Rectal smooth muscle tissue (tissue), 1 donor: ENCODE measurements around the gene EZH1.

ENCODE experiments used
- H3K27ac ChIP-seq: one replicate; pipeline ENCODE4 v1.7.0; 2013; ENCODE audit warnings: low read depth, low read length, inconsistent platforms
- H3K27me3 ChIP-seq: one replicate; pipeline ENCODE4 v1.7.0; 2013; ENCODE audit warnings: low read length; ENCODE audit not compliant: control insufficient read depth, insufficient read depth
- H3K36me3 ChIP-seq: one replicate; pipeline ENCODE4 v1.7.0; 2013; ENCODE audit warnings: low read length; ENCODE audit not compliant: control insufficient read depth, insufficient read depth
- H3K4me1 ChIP-seq: one replicate; pipeline ENCODE4 v1.7.0; 2013; ENCODE audit warnings: low read length; ENCODE audit not compliant: control insufficient read depth, insufficient read depth
- H3K4me3 ChIP-seq: one replicate; pipeline ENCODE4 v1.7.0; 2013; ENCODE audit warnings: low read length
- H3K9ac ChIP-seq: one replicate; pipeline ENCODE4 v1.7.0; 2013; ENCODE audit warnings: low read length

EZH1 gene

DNA sequence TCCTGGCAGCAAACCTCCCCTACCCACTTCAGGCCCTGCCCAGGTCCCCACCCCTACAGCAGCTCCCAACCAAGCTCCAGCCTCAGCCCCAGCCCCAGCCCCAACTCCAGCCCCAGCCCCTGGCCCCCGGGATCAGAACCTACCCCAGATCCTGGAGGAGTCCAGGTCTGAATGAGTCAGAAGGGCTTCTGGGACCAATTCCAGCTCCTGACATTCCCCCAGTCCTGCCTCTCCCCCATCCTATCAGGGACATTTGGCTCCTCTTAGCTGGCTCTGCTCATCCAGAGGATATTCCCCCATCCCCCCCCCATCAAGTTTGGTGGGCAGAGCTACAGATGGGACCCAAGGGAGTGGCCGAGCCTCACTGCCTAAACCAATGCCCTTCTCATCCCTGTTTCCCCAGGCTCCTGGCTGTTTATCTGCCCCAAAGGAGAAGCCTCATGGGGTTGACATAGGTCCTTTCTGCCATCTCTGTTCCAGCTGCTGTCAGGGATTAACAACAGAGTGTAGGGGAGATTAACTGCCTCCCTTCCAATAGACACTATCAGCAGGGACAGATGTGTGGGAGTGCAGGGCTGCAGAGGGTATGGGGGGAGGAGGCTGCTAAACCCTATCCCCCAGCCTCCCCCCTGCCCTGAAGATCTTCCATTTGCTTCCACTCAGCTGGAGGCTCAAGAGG is 46.0 kb downstream of the EZH1 start:
- Histone ChIP-seq H3K27me3 (no peaks in the 10 kb centered on the region), H3K4me3 (no peak overlapping the region), H3K9ac (no peak overlapping the region), H3K4me1 (no peaks in the 10 kb centered on the region), H3K36me3 (peaks cover 42% of the 10 kb centered on the region), H3K27ac (no peak overlapping the region)

DNA sequence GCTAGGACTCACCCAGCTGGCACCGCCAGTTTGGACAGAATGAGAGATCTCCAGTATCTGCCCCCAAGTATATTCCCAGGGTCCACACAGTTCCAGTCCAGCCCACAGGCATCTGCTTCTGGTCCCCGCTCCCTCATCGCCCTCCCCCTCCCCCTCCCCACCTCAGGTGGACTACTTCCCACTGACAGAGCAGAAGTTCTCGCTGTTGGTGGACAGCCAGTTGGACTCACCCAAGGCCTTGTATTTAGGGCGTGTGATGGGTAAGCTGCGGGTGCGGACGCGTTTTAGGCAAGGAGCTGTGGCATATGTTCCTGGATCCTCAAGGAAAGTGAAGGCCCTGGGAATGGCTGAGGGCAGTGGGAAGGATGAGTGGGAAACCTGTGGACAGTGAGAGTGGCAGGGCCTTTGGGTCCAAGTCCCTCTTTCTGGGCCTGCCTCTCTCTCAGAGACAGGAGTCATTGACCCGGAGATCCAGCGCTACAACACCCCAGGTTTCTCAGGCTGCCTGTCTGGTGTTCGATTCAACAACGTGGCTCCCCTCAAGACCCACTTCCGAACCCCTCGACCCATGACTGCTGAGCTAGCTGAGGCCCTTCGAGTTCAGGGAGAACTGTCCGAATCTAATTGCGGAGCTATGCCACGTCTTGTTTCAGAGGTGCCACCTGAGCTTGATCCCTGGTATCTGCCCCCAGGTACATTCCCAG is 47.6 kb downstream of the EZH1 start:
- H3K27ac ChIP-seq = no peak overlapping the region
- no peak overlapping the region for H3K4me3 ChIP-seq
- H3K9ac ChIP-seq = no peak overlapping the region
- H3K27me3 ChIP-seq = no peaks in the 10 kb centered on the region
- peaks cover 38% of the 10 kb centered on the region for H3K36me3 ChIP-seq
- H3K4me1 ChIP-seq = no peaks in the 10 kb centered on the region

DNA sequence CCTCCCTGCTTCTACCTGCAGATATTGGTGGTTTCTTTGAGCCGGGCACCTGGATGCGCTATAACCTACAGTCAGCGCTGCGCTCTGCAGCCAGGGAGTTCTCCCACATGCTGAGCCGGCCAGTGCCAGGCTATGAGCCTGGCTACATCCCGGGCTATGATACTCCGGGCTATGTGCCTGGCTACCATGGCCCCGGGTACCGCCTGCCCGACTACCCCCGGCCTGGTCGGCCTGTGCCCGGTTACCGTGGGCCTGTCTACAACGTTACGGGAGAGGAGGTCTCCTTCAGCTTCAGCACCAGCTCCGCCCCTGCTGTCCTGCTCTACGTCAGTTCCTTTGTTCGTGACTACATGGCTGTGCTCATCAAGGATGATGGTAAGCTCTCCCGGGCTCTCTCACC is 49.3 kb downstream of the EZH1 start:
- Histone ChIP-seq H3K4me1 (no peaks in the 10 kb centered on the region), H3K27me3 (no peaks in the 10 kb centered on the region), H3K9ac (no peak overlapping the region), H3K4me3 (no peak overlapping the region), H3K36me3 (peaks cover 30% of the 10 kb centered on the region), H3K27ac (no peak overlapping the region)

DNA sequence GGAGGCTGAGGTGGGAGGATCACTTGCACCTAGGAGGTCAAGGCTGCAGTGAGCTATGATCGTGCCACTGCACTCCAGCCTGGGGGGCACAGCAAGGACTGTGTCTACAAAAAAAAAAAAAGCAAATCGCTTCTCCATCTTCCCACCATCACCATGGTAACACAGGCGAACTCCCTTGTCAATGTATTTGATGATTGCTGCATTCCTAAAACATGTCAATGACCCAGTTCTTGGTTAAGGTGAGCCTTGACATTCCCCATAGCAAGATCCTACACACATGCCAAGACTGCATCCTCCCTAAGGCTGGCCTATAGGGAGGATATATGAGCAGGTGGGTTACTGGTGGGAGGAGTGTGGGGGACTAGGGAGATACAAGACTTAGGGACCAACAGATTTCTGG is 50.3 kb downstream of the EZH1 start:
- Histone ChIP-seq H3K4me1 (no peaks in the 10 kb centered on the region), H3K9ac (no peak overlapping the region), H3K27ac (no peak overlapping the region), H3K27me3 (no peaks in the 10 kb centered on the region), H3K4me3 (no peak overlapping the region), H3K36me3 (peaks cover 30% of the 10 kb centered on the region)

DNA sequence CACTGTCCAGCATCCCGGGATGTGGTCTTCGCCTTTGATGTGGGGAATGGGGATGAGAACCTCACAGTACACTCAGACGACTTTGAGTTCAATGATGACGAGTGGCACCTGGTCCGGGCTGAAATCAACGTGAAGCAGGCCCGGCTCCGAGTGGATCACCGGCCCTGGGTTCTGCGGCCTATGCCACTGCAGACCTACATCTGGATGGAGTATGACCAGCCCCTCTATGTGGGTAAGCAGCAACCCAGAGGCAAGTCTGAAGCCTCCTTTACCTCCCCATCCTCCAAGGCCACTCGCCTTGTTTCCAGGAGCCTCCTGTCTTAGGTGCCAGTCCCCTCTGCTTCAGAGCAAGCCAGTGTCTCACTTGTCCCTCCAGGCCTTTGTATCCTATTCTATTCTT is 52.4 kb downstream of the EZH1 start:
- Histone ChIP-seq H3K27me3 (no peaks in the 10 kb centered on the region), H3K27ac (no peak overlapping the region), H3K36me3 (peaks cover 26% of the 10 kb centered on the region), H3K9ac (no peak overlapping the region), H3K4me1 (no peaks in the 10 kb centered on the region), H3K4me3 (no peak overlapping the region)

GRCh38 chr17:42691021-42691545 is 53.8 kb downstream of the EZH1 start:
- H3K27ac ChIP-seq = no peak overlapping the region
- no peak overlapping the region for H3K9ac ChIP-seq
- no peaks in the 10 kb centered on the region for H3K4me1 ChIP-seq
- H3K36me3 ChIP-seq = peaks cover 18% of the 10 kb centered on the region
- H3K4me3 ChIP-seq = no peak overlapping the region
- H3K27me3 ChIP-seq = no peaks in the 10 kb centered on the region

GRCh38 chr17:42690596-42690995 is 54.2 kb downstream of the EZH1 start:
- Histone ChIP-seq H3K36me3 (peaks cover 18% of the 10 kb centered on the region), H3K27me3 (no peaks in the 10 kb centered on the region), H3K9ac (no peak overlapping the region), H3K27ac (no peak overlapping the region), H3K4me1 (no peaks in the 10 kb centered on the region), H3K4me3 (no peak overlapping the region)

DNA sequence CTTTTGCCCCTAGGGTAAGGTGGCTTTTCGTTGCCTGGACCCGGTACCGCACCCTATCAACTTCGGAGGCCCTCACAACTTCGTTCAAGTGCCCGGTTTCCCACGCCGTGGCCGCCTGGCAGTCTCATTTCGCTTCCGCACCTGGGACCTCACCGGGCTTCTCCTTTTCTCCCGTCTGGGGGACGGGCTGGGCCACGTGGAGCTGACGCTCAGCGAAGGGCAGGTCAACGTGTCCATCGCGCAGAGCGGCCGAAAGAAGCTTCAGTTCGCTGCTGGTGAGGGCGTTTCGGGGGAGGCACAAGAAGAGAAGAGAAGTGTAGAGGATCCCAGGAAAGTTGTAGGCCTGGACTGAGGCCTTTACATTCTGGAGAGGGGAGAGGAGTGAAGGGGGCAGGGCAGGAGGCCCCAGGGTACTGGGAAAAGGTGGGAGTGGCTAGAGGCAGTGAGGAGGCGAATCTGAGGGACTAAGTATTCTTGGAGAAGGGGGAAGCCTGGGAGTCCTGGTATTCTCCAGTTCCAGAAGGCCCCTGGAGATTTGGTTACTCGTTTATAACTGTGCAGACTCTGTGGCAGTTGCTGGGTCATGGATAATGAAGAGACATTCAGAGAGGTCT is 57.0 kb downstream of the EZH1 start:
- no peak overlapping the region for H3K27ac ChIP-seq
- H3K4me1 ChIP-seq = peaks cover 5% of the 10 kb centered on the region
- no peak overlapping the region for H3K9ac ChIP-seq
- peaks cover 6% of the 10 kb centered on the region for H3K36me3 ChIP-seq
- no peak overlapping the region for H3K4me3 ChIP-seq
- no peaks in the 10 kb centered on the region for H3K27me3 ChIP-seq

- Histone ChIP-seq H3K27me3 (no peaks in the 10 kb centered on the region), H3K36me3 (peaks cover 4% of the 10 kb centered on the region), H3K27ac (no peak overlapping the region), H3K4me1 (peaks cover 7% of the 10 kb centered on the region), H3K9ac (no peak overlapping the region), H3K4me3 (no peak overlapping the region)
Measured at GRCh38 chr17:42686520-42687128, 58.2 kb downstream of the EZH1 start.

DNA sequence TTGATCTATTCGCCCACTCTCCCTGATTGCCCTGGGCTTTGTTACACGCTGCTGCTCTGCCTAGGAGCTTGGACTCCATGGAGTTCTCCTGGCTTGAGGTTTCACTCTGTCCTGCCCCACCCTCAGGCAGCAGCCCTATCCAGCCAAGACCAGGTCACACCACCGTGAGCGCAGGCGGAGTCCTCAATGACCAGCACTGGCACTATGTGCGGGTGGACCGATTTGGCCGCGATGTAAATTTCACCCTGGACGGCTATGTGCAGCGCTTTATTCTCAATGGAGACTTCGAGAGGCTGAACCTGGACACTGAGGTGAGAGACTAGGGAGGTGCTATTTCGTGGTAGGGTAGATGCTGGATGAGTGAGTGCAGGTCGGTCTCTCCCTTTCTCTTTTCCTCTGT is 59.0 kb downstream of the EZH1 start:
- Histone ChIP-seq H3K4me1 (peaks cover 7% of the 10 kb centered on the region), H3K36me3 (no peaks in the 10 kb centered on the region), H3K27me3 (no peaks in the 10 kb centered on the region), H3K4me3 (no peak overlapping the region), H3K9ac (no peak overlapping the region), H3K27ac (no peak overlapping the region)

DNA sequence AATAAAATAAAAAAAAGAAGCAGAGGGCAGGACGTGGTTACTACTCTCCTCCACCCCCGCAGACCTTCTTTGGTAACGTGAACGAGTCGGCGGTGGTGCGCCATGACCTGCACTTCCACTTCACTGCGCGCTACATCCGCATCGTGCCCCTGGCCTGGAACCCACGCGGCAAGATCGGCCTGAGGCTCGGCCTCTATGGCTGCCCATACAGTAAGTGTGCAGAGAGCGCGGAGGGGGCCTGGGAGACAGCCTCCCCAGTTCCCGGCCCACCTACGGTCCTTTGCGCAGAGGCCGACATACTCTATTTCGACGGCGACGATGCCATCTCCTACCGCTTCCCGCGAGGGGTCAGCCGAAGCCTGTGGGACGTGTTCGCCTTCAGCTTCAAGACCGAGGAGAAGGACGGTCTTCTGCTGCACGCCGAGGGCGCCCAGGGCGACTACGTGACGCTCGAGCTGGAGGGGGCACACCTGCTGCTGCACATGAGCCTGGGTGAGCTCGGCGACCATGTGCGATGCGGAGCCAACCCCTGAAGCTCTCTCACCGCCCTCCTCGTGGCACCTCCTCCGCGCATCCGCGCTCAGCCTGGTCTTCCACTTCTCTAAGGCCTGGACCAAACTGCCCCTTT is 59.8 kb downstream of the EZH1 start:
- Histone ChIP-seq H3K4me3 (no peak overlapping the region), H3K4me1 (peaks cover 12% of the 10 kb centered on the region), H3K9ac (no peak overlapping the region), H3K27me3 (no peaks in the 10 kb centered on the region), H3K36me3 (no peaks in the 10 kb centered on the region), H3K27ac (no peak overlapping the region)

- Histone ChIP-seq H3K36me3 (no peaks in the 10 kb centered on the region), H3K4me1 (peaks cover 19% of the 10 kb centered on the region), H3K27ac (peak overlapping the region; percentile 77), H3K9ac (no peak overlapping the region), H3K27me3 (no peaks in the 10 kb centered on the region), H3K4me3 (peak overlapping the region; percentile 70)
Measured at GRCh38 chr17:42683407-42684034, 61.3 kb downstream of the EZH1 start.
